ENCODE results near the gene RHOF. TPM values are rescaled to one million over a fixed set of nuclear protein-coding genes. Genes with fewer than 3 reads are reported as not detected.
A peak's percentile ranks its signal among the peaks of the same experiment; 100 is the strongest.

The RHOF gene
- total and polyA plus RNA-seq, 7 experiments from 2014 or later = 69.2 to 164 (median 123) TPM

GRCh38 chr12:121779422-121779895 lies 14.0 kb downstream of the RHOF start:
- Histone ChIP-seq H3K4me1 (ENCODE audit: control insufficient read depth in 2 of 2, insufficient read depth in 2 of 2, low read length in 2 of 2) (peaks cover 31 to 44% of the 10 kb centered on the region in 2 donors), H3K4me3 (ENCODE audit: low read length) (no peak overlapping the region), H3K36me3 (ENCODE audit: control insufficient read depth in 2 of 3, insufficient read depth in 3 of 3, low read length in 3 of 3) (peaks cover 0 to 34% (median 8%) of the 10 kb centered on the region in 3 experiments), H3K27me3 (ENCODE audit: control insufficient read depth in 2 of 2, insufficient read depth in 2 of 2, low read length in 2 of 2) (no peaks in the 10 kb centered on the region), H3K27ac (ENCODE audit: low read depth, low read length) (no peak overlapping the region), H3K9me3 (ENCODE audit: control insufficient read depth in 2 of 3, low read length in 3 of 3) (no peaks in the 10 kb centered on the region)
- H3K4me1 Mint-ChIP-seq = peaks cover 26 to 48% (median 33%) of the 10 kb centered on the region in 7 donors
- H3K36me3 Mint-ChIP-seq = peaks cover 0 to 16% (median 9%) of the 10 kb centered on the region in 5 donors
- no peaks in the 10 kb centered on the region for H3K27me3 Mint-ChIP-seq
- DNase-seq (no peak), ATAC-seq (no peak)
- intact Hi-C loops (cut with micrococcal nuclease) = no loop called here
- no peaks in the 10 kb centered on the region for H3K9me3 Mint-ChIP-seq
- H3K4me3 Mint-ChIP-seq = no peak overlapping the region
- peak overlapping the region in 6 of 9 donors; percentile 55 to 88 (median 72) for H3K27ac Mint-ChIP-seq
- CTCF ChIA-PET = interaction anchor here (0.7 to 16.9 kb wide), 4 partner anchors 7 to 227 kb away, joined by 3 to 325 read pairs (median 5); partner anchors contain the start of gene RHOF
- POLR2A ChIA-PET = interaction anchor here (1.4 to 33.4 kb wide), 2 partner anchors 21 to 67 kb away, joined by 5 to 1941 read pairs; partner anchors contain the start of genes RHOF, SETD1B and TMEM120B

DNA sequence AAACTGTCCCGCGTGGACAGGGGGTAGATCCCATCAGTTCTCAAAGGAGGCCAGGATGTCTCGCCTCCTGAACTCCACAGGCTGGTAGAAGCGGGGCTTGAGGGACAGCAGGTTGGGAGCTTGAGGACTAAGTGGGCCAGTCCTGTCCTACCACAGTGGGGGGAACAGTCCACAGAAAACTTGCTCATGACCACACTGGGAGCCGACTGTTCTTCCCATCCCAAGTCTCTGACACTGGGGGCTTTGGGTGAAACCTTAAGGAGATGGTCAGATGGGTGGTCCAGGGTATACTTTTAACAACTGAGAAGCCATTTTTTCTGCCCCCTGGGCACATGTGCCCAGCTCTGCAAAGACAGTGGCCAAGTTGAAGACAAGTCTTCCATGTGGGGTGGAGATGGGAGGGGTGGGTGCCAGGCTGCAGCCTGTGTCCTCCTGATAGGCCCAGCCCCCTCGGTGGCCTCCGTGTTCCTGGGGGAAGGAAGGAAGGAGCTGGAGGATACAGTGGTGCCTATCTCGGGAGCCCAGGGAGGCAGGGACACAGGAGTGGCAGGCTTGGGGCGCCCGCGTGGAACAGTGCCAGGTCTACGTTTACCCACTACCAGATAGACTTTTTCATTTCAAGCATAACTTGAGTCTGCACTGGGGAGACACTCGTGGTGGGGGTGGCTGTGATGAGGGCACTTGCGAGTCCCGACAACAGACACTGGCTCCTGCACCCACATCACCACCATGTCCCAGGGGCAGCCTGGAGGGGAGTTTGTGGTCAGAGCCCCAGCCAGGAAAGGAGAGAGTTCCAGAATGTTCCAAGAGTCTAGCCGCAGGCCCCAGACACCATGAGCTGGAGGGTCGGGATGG lies 14.7 kb downstream of the RHOF start:
- ATAC-seq (no peak), DNase-seq (no peak)
- ChIA-PET CTCF (interaction anchor here (0.6 to 16.9 kb wide), 5 partner anchors 8 to 226 kb away, joined by 3 to 325 read pairs (median 4); partner anchors contain the start of gene RHOF), POLR2A (interaction anchor here (33.4 kb wide), 1 partner anchor 21 kb away, joined by 1941 read pairs; the partner anchor contains the start of genes RHOF and SETD1B)
- peaks cover 0 to 14% (median 6%) of the 10 kb centered on the region in 5 donors for H3K36me3 Mint-ChIP-seq
- Histone ChIP-seq H3K27ac (ENCODE audit: low read depth, low read length) (no peak overlapping the region), H3K4me1 (ENCODE audit: control insufficient read depth in 2 of 2, insufficient read depth in 2 of 2, low read length in 2 of 2) (peaks cover 25 to 37% of the 10 kb centered on the region in 2 donors), H3K36me3 (ENCODE audit: control insufficient read depth in 2 of 3, insufficient read depth in 3 of 3, low read length in 3 of 3) (peaks cover 0 to 34% (median 8%) of the 10 kb centered on the region in 3 experiments), H3K4me3 (ENCODE audit: low read length) (no peak overlapping the region), H3K27me3 (ENCODE audit: control insufficient read depth in 2 of 2, insufficient read depth in 2 of 2, low read length in 2 of 2) (no peaks in the 10 kb centered on the region), H3K9me3 (ENCODE audit: control insufficient read depth in 2 of 3, low read length in 3 of 3) (no peaks in the 10 kb centered on the region)
- peaks cover 19 to 46% (median 28%) of the 10 kb centered on the region in 7 donors for H3K4me1 Mint-ChIP-seq
- intact Hi-C loops (cut with micrococcal nuclease) = no loop called here
- no peak overlapping the region for H3K4me3 Mint-ChIP-seq
- no peaks in the 10 kb centered on the region for H3K9me3 Mint-ChIP-seq
- H3K27me3 Mint-ChIP-seq = no peaks in the 10 kb centered on the region
- peak overlapping the region; percentile 40 to 88 (median 72) for H3K27ac Mint-ChIP-seq

DNA sequence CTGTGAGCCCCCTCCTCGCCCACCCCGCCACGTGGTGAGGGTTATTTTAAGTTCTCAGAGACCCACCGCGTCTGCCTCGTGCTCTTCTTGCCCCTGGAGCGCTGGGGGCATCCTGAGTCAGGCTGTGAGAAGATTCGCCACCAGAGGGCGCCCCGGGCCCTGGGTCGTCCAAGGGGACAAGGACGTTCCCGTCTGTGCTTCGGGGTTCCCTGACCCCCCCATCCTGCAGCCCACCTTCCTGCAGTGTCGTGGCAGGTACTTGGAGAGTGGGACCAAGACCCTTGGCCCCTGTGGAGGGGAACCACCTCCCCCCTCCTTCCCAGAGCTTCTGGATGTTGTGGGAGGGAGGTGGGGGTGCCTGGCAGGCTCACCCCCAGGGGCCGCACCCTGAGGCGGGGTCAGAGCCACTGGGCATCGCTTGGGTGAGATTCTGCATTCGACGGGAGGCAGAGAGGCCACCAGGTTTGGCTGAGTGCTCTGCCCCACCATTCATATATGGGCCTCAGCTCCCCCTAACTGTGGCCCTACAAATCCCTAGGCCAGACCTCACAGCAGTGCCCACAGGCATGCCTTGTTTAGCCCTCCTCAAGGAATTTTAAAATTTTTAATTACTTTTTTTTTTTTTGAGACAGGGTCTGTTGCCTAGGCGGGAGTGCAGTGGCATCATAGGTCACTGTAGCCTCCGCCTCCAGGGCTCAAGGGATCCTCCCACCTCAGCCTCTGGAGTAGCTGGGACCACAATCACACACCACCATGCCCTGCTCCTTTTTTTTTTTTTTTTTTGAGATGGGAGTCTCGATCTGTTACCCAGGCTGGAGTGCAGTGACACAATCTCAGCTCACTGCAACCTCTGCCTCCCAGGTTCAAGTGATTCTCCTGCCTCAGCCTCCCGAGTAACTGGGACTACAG lies 17.0 kb downstream of the RHOF start:
- POLR2A ChIA-PET = interaction anchor here (0.6 to 33.4 kb wide), 6 partner anchors 8 to 705 kb away, joined by 3 to 1941 read pairs (median 4); partner anchors contain the start of genes RHOF and SETD1B
- Mint-ChIP-seq H3K27me3 (no peaks in the 10 kb centered on the region), H3K9me3 (no peaks in the 10 kb centered on the region), H3K27ac (peak overlapping the region; percentile 40 to 89 (median 70)), H3K36me3 (peaks cover 0 to 12% (median 0%) of the 10 kb centered on the region in 5 donors), H3K4me3 (peak overlapping the region in 2 of 10 donors; percentile 7 to 31), H3K4me1 (peaks cover 5 to 29% (median 14%) of the 10 kb centered on the region in 7 donors)
- DNase-seq = peak; percentile 75 to 93 (median 85)
- Histone ChIP-seq H3K27me3 (ENCODE audit: control insufficient read depth in 2 of 2, insufficient read depth in 2 of 2, low read length in 2 of 2) (no peaks in the 10 kb centered on the region), H3K27ac (ENCODE audit: low read depth, low read length) (peak overlapping the region; percentile 72), H3K36me3 (ENCODE audit: control insufficient read depth in 2 of 3, insufficient read depth in 3 of 3, low read length in 3 of 3) (peaks cover 0 to 32% (median 8%) of the 10 kb centered on the region in 3 experiments), H3K4me1 (ENCODE audit: control insufficient read depth in 2 of 2, insufficient read depth in 2 of 2, low read length in 2 of 2) (peaks cover 16 to 22% of the 10 kb centered on the region in 2 donors), H3K4me3 (ENCODE audit: low read length) (no peak overlapping the region), H3K9me3 (ENCODE audit: control insufficient read depth in 2 of 3, low read length in 3 of 3) (no peaks in the 10 kb centered on the region)
- ATAC-seq = peak; percentile 84
- CTCF ChIA-PET = interaction anchor here (0.6 to 16.9 kb wide), 12 partner anchors 9 to 219 kb away, joined by 3 to 325 read pairs (median 3); partner anchors contain the start of gene RHOF
- intact Hi-C loops (cut with micrococcal nuclease) = loop anchor here (1.0 kb wide), 3 partner anchors 18 to 112 kb away; partner anchors contain the start of gene PSMD9 (in 1 of the 2)

DNA sequence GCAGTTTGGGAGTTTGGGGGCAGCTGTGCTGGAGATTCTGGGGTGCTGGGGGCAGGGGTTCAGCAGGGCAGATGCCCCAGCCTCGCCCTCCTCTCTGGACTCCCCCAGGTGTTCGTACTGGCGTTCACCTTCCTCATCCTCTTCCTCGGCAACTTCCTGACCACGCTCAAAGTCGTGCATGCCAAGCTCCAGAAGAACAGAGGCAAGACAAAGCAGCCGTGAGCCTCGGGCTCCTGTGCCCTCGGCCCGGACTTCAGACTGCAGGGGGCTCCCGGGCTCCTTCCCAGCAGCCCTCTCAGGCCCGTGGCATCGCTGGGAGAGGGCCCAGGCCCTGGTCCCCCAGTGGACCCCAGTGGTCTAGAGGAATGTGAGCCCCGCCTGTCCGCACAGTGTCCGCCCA lies 18.0 kb downstream of the RHOF start:
- Histone ChIP-seq H3K27me3 (ENCODE audit: control insufficient read depth in 2 of 2, insufficient read depth in 2 of 2, low read length in 2 of 2) (no peaks in the 10 kb centered on the region), H3K27ac (ENCODE audit: low read depth, low read length) (no peak overlapping the region), H3K4me3 (ENCODE audit: low read length) (no peak overlapping the region), H3K4me1 (ENCODE audit: control insufficient read depth in 2 of 2, insufficient read depth in 2 of 2, low read length in 2 of 2) (peaks cover 14 to 16% of the 10 kb centered on the region in 2 donors), H3K36me3 (ENCODE audit: control insufficient read depth in 2 of 3, insufficient read depth in 3 of 3, low read length in 3 of 3) (peaks cover 0 to 23% (median 4%) of the 10 kb centered on the region in 3 experiments), H3K9me3 (ENCODE audit: control insufficient read depth in 2 of 3, low read length in 3 of 3) (no peaks in the 10 kb centered on the region)
- DNase-seq (no peak), ATAC-seq (no peak)
- Mint-ChIP-seq H3K27ac (peak overlapping the region in 3 of 9 donors; percentile 9 to 32 (median 22)), H3K4me1 (peaks cover 3 to 20% (median 11%) of the 10 kb centered on the region in 7 donors), H3K4me3 (no peak overlapping the region), H3K27me3 (no peaks in the 10 kb centered on the region), H3K36me3 (peaks cover 0 to 12% (median 0%) of the 10 kb centered on the region in 5 donors), H3K9me3 (no peaks in the 10 kb centered on the region)
- POLR2A ChIA-PET = interaction anchor here (1.0 to 33.4 kb wide), 2 partner anchors 10 to 25 kb away, joined by 3 to 1941 read pairs; partner anchors contain the start of genes RHOF and SETD1B
- CTCF ChIA-PET = interaction anchor here (0.7 to 16.9 kb wide), 7 partner anchors 10 to 222 kb away, joined by 3 to 325 read pairs (median 5); partner anchors contain the start of gene RHOF
- intact Hi-C loops (cut with micrococcal nuclease) = no loop called here

DNA sequence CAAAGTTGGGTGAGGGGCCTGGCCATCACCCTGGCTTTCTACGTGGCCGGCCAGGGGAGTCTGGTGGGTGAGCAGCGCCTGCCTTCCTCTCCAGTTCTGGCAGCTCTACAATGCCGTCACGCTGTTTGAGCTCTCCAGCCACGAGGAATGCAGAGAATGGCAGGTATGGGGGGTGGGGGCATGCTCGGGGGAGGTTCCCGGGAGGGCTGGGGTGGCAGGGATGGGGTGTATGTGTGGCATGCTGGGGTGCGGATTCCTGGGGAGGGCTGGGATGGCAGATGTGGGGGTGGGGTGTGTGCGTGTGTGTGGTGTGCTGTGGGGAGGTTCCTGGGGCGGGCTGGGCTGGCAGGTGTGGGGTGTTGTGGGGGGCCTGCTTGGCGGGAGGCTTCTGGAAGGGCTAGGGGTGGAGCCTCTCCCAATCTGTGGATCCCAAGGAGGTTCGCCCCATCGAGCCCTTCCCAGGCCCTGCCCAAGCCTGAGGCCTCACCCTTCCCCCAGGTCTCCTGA lies 18.5 kb downstream of the RHOF start:
- POLR2A ChIA-PET = interaction anchor here (0.7 to 33.4 kb wide), 3 partner anchors 10 to 67 kb away, joined by 3 to 1941 read pairs (median 3); partner anchors contain the start of genes RHOF and SETD1B
- peaks cover 0 to 18% (median 4%) of the 10 kb centered on the region in 3 experiments for H3K36me3 ChIP-seq (ENCODE audit: control insufficient read depth in 2 of 3, insufficient read depth in 3 of 3, low read length in 3 of 3)
- no peak overlapping the region for H3K27ac ChIP-seq (ENCODE audit: low read depth, low read length)
- no peak overlapping the region for H3K4me3 ChIP-seq (ENCODE audit: low read length)
- H3K27me3 Mint-ChIP-seq = no peaks in the 10 kb centered on the region
- intact Hi-C loops (cut with micrococcal nuclease) = no loop called here
- no peaks in the 10 kb centered on the region for H3K27me3 ChIP-seq (ENCODE audit: control insufficient read depth in 2 of 2, insufficient read depth in 2 of 2, low read length in 2 of 2)
- H3K4me1 Mint-ChIP-seq = peaks cover 3 to 20% (median 11%) of the 10 kb centered on the region in 7 donors
- no peaks in the 10 kb centered on the region for H3K9me3 ChIP-seq (ENCODE audit: control insufficient read depth in 2 of 3, low read length in 3 of 3)
- peaks cover 0 to 9% (median 0%) of the 10 kb centered on the region in 5 donors for H3K36me3 Mint-ChIP-seq
- H3K9me3 Mint-ChIP-seq = no peaks in the 10 kb centered on the region
- no peak for DNase-seq
- ATAC-seq = no peak
- no peak overlapping the region for H3K4me3 Mint-ChIP-seq
- H3K27ac Mint-ChIP-seq = peak overlapping the region in 1 of 9 donors; percentile 22
- CTCF ChIA-PET = interaction anchor here (0.7 to 16.9 kb wide), 9 partner anchors 10 to 222 kb away, joined by 3 to 325 read pairs (median 5); partner anchors contain the start of gene RHOF
- H3K4me1 ChIP-seq (ENCODE audit: control insufficient read depth in 2 of 2, insufficient read depth in 2 of 2, low read length in 2 of 2) = peaks cover 14 to 16% of the 10 kb centered on the region in 2 donors
